HepG2 (cell line): Measurements from ENCODE around the gene KMT2E. TPM values are rescaled to one million over a fixed set of nuclear protein-coding genes. Genes with fewer than 3 reads are reported as not detected.

Source experiments
- ATAC-seq: fragments of 200-7000 bp; cut with Tn5 transposase; 3 replicates; pipeline ENCODE4 v1.9.1; 2020; ENCODE audit warnings: mild to moderate bottlenecking, moderate library complexity
- BruUV-seq: library from RNA; stranded (reverse); fragments of 400-500 nt; replicated peaks from 2 replicates; lab custom pipeline; 2021; lab: Mats Ljungman, UMichigan
- CTCF ChIA-PET: fragments of 300-600 bp; formaldehyde crosslinking; extraction: SDS; loops from one replicate; lab custom pipeline; 2021; ENCODE audit warnings: low total read pairs, inconsistent platforms, low intra/inter-chr PET ratio; lab: Yijun Ruan, JAX
- POLR2A ChIA-PET: fragments of 350-600 bp; sonication (Branson Sonifier 250); formaldehyde crosslinking; loops from one replicate; lab custom pipeline; 2020; ENCODE audit warnings: antibody characterized with exemption, inconsistent platforms; lab: Yijun Ruan, JAX
- DNase-seq: peaks from one replicate; pipeline ENCODE4 v3.0.0-alpha.2; 2015; ENCODE audit warnings: low spot score
- FAIRE-seq: peaks from 3 replicates; lab custom pipeline; 2011; peaks lifted over from hg19 to GRCh38; lab: Jason Lieb, UNC
- H2AFZ ChIP-seq: one replicate; pipeline ENCODE4 v1.6.1; 2011; ENCODE audit warnings: low read length, inconsistent platforms
- H3K27ac ChIP-seq: fragments of 300-600 bp; 3 replicates; pipeline ENCODE4 v1.8.0; 2011; ENCODE audit warnings: mixed run types, mild to moderate bottlenecking, mixed read lengths, low read length, inconsistent platforms; ENCODE audit not compliant: insufficient read depth; ENCODE audit errors: extremely low read length
- H3K27me3 ChIP-seq, 2 experiments: fragments of 200-600 bp in 1 of 2; 2 replicates in 1 of 2; 3 replicates in 1 of 2; pipeline versions ENCODE4 v1.6.0 to v1.8.0; 2011; ENCODE audit warnings: low read length in 2 of 2, mild to moderate bottlenecking in 2 of 2, moderate library complexity in 2 of 2, inconsistent platforms in 1 of 2; ENCODE audit not compliant: insufficient read depth in 2 of 2, control insufficient read depth in 1 of 2
- H3K36me3 ChIP-seq, 2 experiments: fragments of 200-600 bp in 1 of 2; replicated peaks in 1 of 2; 2 replicates in 1 of 2; 3 replicates in 1 of 2; pipeline versions ENCODE4 v1.5.1 to v1.8.0; 2011; ENCODE audit warnings: low read length in 2 of 2, inconsistent platforms in 1 of 2; ENCODE audit not compliant: insufficient read depth in 2 of 2, control insufficient read depth in 1 of 2
- H3K4me1 ChIP-seq: 2 replicates; pipeline ENCODE4 v1.5.1; 2012; ENCODE audit warnings: low read length, inconsistent platforms; ENCODE audit not compliant: insufficient read depth
- H3K4me2 ChIP-seq: 2 replicates; pipeline ENCODE4 v1.6.0; 2011; ENCODE audit warnings: low read depth, low read length, inconsistent platforms
- H3K4me3 ChIP-seq, 3 experiments: fragments of 200-600 bp in 1 of 3; sonication (generic), shearing (Covaris generic) in 1 of 3; replicated peaks in 1 of 3; 2 replicates each; pipeline ENCODE4 v1.5.1; 2011 to 2016; ENCODE audit warnings: low read length in 3 of 3, inconsistent platforms in 2 of 3, low read depth in 2 of 3, mild to moderate bottlenecking in 2 of 3, control low read depth in 1 of 3, mixed read lengths in 1 of 3; ENCODE audit not compliant: insufficient read depth in 1 of 3
- H3K79me2 ChIP-seq: one replicate; pipeline ENCODE4 v1.6.1; 2011; ENCODE audit warnings: low read length, inconsistent platforms; ENCODE audit not compliant: insufficient read depth
- H3K9ac ChIP-seq: 2 replicates; pipeline ENCODE4 v1.6.0; 2011; ENCODE audit warnings: mild to moderate bottlenecking, low read depth, low read length, inconsistent platforms; ENCODE audit not compliant: insufficient read depth
- H3K9me3 ChIP-seq: 2 replicates; pipeline ENCODE4 v1.5.1; 2012; ENCODE audit warnings: mild to moderate bottlenecking, low read length
- H4K20me1 ChIP-seq: 2 replicates; pipeline ENCODE4 v1.6.0; 2011; ENCODE audit warnings: inconsistent platforms, mild to moderate bottlenecking, low read length, moderate library complexity; ENCODE audit not compliant: insufficient read depth
- AHDC1 ChIP-seq: sonication (generic); formaldehyde crosslinking; IDR thresholded peaks from 2 replicates; pipeline ENCODE4 v1.5.1; 2020; ENCODE audit warnings: mild to moderate bottlenecking, missing genetic modification reagents, borderline replicate concordance
- MXD4 ChIP-seq: IDR thresholded peaks from 2 replicates; pipeline ENCODE4 v1.6.1; 2016; ENCODE audit warnings: mild to moderate bottlenecking, missing biosample characterization, missing genetic modification reagents
- PAXIP1 ChIP-seq: sonication (generic); formaldehyde crosslinking; conservative IDR thresholded peaks from 2 replicates; pipeline ENCODE4 v1.4.0; 2020; ENCODE audit warnings: mild to moderate bottlenecking, missing genetic modification reagents, moderate library complexity
- RORA ChIP-seq: sonication (generic); formaldehyde crosslinking; IDR thresholded peaks from 2 replicates; pipeline ENCODE4 v1.5.0; 2020; ENCODE audit warnings: mild to moderate bottlenecking, missing genetic modification reagents, moderate library complexity
- SNAI1 ChIP-seq: sonication (generic); formaldehyde crosslinking; IDR thresholded peaks from 2 replicates; pipeline ENCODE4 v1.5.0; 2020; ENCODE audit warnings: mild to moderate bottlenecking, missing genetic modification reagents, borderline replicate concordance
- YEATS4 ChIP-seq: sonication (generic); formaldehyde crosslinking; IDR thresholded peaks from 2 replicates; pipeline ENCODE4 v1.4.0; 2020; ENCODE audit warnings: missing genetic modification reagents, borderline replicate concordance
- WGBS: methylation state at CpG from one replicate; pipeline ENCODE4 v1.1.6; 2017; ENCODE audit warnings: low lambda C conversion rate; 5-methylcytosine and 5-hydroxymethylcytosine counted together
- in situ Hi-C: cut with HindIII; loops from 2 replicates; pipeline ENCODE4 v1.10.0; 2017; ENCODE audit warnings: low pct_unique_long_range_greater_than_20kb; ENCODE audit not compliant: extremely low pct_ligation_motif_present
- intact Hi-C: fragments of 100-400 bp; cut with micrococcal nuclease; formaldehyde crosslinking; loops from one replicate; pipeline ENCODE4 v1.10.0; 2022; ENCODE audit not compliant: unreplicated experiment
- polyA plus RNA-seq, 8 experiments: library from polyadenylated mRNA; depleted of rRNA in 3 of 8; stranded (reverse) in 7 of 8; unstranded in 1 of 8; fragments of >200 nt; fragmentation: Illumina TruSeq in 4 of 8; extraction: Trizol in 4 of 8; gene quantifications; 2 replicates each; pipeline versions ENCODE4 v1.2.1 to v1.2.3, GENCODE V29; 2011 to 2016; ENCODE audit warnings: low read depth in 4 of 8, missing spikeins in 1 of 8, mixed read lengths in 1 of 8; ENCODE audit not compliant: insufficient read depth in 1 of 8
- total RNA-seq, 5 experiments: library from RNA; depleted of rRNA; stranded (reverse); fragments of >200 nt; fragmentation: Illumina TruSeq; extraction: Trizol; gene quantifications; 2 replicates each; pipeline ENCODE4 v1.2.3, GENCODE V29; 2016; ENCODE audit warnings: low read depth in 1 of 5

The KMT2E gene
- total and polyA plus RNA-seq, 2 of the 13 experiments (the other 11 are each of a cell fraction or from before 2014, with no cell fraction given) = 6.3 to 24.4 TPM

- ChIA-PET POLR2A (no interaction called here), CTCF (no interaction called here)
- Histone ChIP-seq H3K4me3 (no peak overlapping the region), H4K20me1 (no peaks in the 10 kb centered on the region), H3K9ac (no peak overlapping the region), H3K9me3 (no peaks in the 10 kb centered on the region), H3K27me3 (no peaks in the 10 kb centered on the region), H3K36me3 (peaks cover 6 to 22% of the 10 kb centered on the region in 2 experiments; a peak in 4 of 5 replicates), H3K4me1 (no peaks in the 10 kb centered on the region), H3K79me2 (no peaks in the 10 kb centered on the region), H3K4me2 (no peak overlapping the region), H3K27ac (no peak overlapping the region), H2AFZ (no peak overlapping the region)
- no TSS peak for BruUV-seq
- FAIRE-seq = no peak
- no peak for TF ChIP-seq SNAI1 (CRISPR knock-in tag)
- no peak for TF ChIP-seq RORA (CRISPR knock-in tag)
- TF ChIP-seq PAXIP1 (CRISPR knock-in tag) = no peak
- TF ChIP-seq YEATS4 (CRISPR knock-in tag) = no peak
- no peak for TF ChIP-seq MXD4 (CRISPR knock-in tag)
- no peak for TF ChIP-seq AHDC1 (CRISPR knock-in tag)
- in situ Hi-C loops = no loop called here
- WGBS = 100% methylated on average over 4 of the region's 5 CpGs
- no peak for ATAC-seq
- no peak for DNase-seq
- intact Hi-C loops = no loop called here
Observed at GRCh38 chr7:105132335-105132734, 118.3 kb downstream of the KMT2E start.
